ENCODE data around the gene KIFC1. TPM values are rescaled to one million over a fixed set of nuclear protein-coding genes. Genes with fewer than 3 reads are reported as not detected.

Gene KIFC1
- total RNA-seq, 1 experiment from 2014 or later = 45.5 TPM

Other genes starting within 250 kb of the KIFC1 start
- 0.99 and 2.6 TPM in 2 replicates for gene COL11A2, start 199.4 kb upstream of the KIFC1 start, total RNA-seq (2014; rRNA removed; shearing (Covaris generic); ENCODE audit: low replicate concordance)
- 43.6 and 58.8 TPM in 2 replicates for gene RXRB, start 191.2 kb upstream of the KIFC1 start, total RNA-seq (2014; rRNA removed; shearing (Covaris generic); ENCODE audit: low replicate concordance)
- gene SLC39A7, start 191.0 kb upstream of the KIFC1 start, total RNA-seq (2014; rRNA removed; shearing (Covaris generic); ENCODE audit: low replicate concordance) = 397 and 459 TPM in 2 replicates
- gene HSD17B8, start 187.2 kb upstream of the KIFC1 start, total RNA-seq (2014; rRNA removed; shearing (Covaris generic); ENCODE audit: low replicate concordance) = not detected in 2 replicates
- gene RING1, start 183.3 kb upstream of the KIFC1 start, total RNA-seq (2014; rRNA removed; shearing (Covaris generic); ENCODE audit: low replicate concordance) = 77.7 and 171 TPM in 2 replicates
- 38.1 and 47.4 TPM in 2 replicates for gene VPS52, start 119.9 kb upstream of the KIFC1 start, total RNA-seq (2014; rRNA removed; shearing (Covaris generic); ENCODE audit: low replicate concordance)
- gene RPS18, start 119.7 kb upstream of the KIFC1 start, total RNA-seq (2014; rRNA removed; shearing (Covaris generic); ENCODE audit: low replicate concordance) = 11,886 and 16,367 TPM in 2 replicates
- gene B3GALT4, start 114.7 kb upstream of the KIFC1 start, total RNA-seq (2014; rRNA removed; shearing (Covaris generic); ENCODE audit: low replicate concordance) = 0.49 and 2.0 TPM in 2 replicates
- gene WDR46, start 102.6 kb upstream of the KIFC1 start, total RNA-seq (2014; rRNA removed; shearing (Covaris generic); ENCODE audit: low replicate concordance) = 246 and 303 TPM in 2 replicates
- gene PFDN6, start 102.2 kb upstream of the KIFC1 start, total RNA-seq (2014; rRNA removed; shearing (Covaris generic); ENCODE audit: low replicate concordance) = 488 and 596 TPM in 2 replicates
- gene RGL2, start 92.9 kb upstream of the KIFC1 start, total RNA-seq (2014; rRNA removed; shearing (Covaris generic); ENCODE audit: low replicate concordance) = 71.9 and 123 TPM in 2 replicates
- gene TAPBP, start 77.7 kb upstream of the KIFC1 start, total RNA-seq (2014; rRNA removed; shearing (Covaris generic); ENCODE audit: low replicate concordance) = 37.5 and 89.0 TPM in 2 replicates
- gene ZBTB22, start 74.1 kb upstream of the KIFC1 start, total RNA-seq (2014; rRNA removed; shearing (Covaris generic); ENCODE audit: low replicate concordance) = 6.2 and 20.0 TPM in 2 replicates
- gene DAXX, start 68.9 kb upstream of the KIFC1 start, total RNA-seq (2014; rRNA removed; shearing (Covaris generic); ENCODE audit: low replicate concordance) = 27.3 and 34.2 TPM in 2 replicates
- 11.6 and 12.6 TPM in 2 replicates for gene PHF1, start 19.2 kb downstream of the KIFC1 start, total RNA-seq (2014; rRNA removed; shearing (Covaris generic); ENCODE audit: low replicate concordance)
- gene CUTA, start 26.3 kb downstream of the KIFC1 start, total RNA-seq (2014; rRNA removed; shearing (Covaris generic); ENCODE audit: low replicate concordance) = 158 and 230 TPM in 2 replicates
- gene SYNGAP1, start 28.2 kb downstream of the KIFC1 start, total RNA-seq (2014; rRNA removed; shearing (Covaris generic); ENCODE audit: low replicate concordance) = 0.92 and 0.96 TPM in 2 replicates
- gene ZBTB9, start 62.8 kb downstream of the KIFC1 start, total RNA-seq (2014; rRNA removed; shearing (Covaris generic); ENCODE audit: low replicate concordance) = 5.6 and 6.9 TPM in 2 replicates
- gene BAK1, start 188.5 kb downstream of the KIFC1 start, total RNA-seq (2014; rRNA removed; shearing (Covaris generic); ENCODE audit: low replicate concordance) = 11.7 and 21.8 TPM in 2 replicates
- 7.1 and 14.5 TPM in 2 replicates for gene ITPR3, start 229.5 kb downstream of the KIFC1 start, total RNA-seq (2014; rRNA removed; shearing (Covaris generic); ENCODE audit: low replicate concordance)

Data from MG63 (cell line).